Testis (tissue), 2 donors: ENCODE data around the gene COMP.

Source experiments
- POLR2A ChIP-seq: fragments of 450-650 bp; IDR thresholded peaks from one replicate; pipeline ENCODE4 v1.6.1; 2017; ENCODE audit warnings: antibody characterized with exemption, mild to moderate bottlenecking, moderate library complexity
- TF ChIP-seq, protein P1 (sequence below), 3 experiments: fragments of 450-650 bp in 2 of 3; fragments of 200-600 bp in 1 of 3; sonication (generic) in 1 of 3; IDR thresholded peaks; one replicate each; pipeline ENCODE4 v1.5.1; 2016 to 2019; ENCODE audit warnings: antibody characterized with exemption in 3 of 3, mild to moderate bottlenecking in 2 of 3, moderate library complexity in 1 of 3

DNA sequence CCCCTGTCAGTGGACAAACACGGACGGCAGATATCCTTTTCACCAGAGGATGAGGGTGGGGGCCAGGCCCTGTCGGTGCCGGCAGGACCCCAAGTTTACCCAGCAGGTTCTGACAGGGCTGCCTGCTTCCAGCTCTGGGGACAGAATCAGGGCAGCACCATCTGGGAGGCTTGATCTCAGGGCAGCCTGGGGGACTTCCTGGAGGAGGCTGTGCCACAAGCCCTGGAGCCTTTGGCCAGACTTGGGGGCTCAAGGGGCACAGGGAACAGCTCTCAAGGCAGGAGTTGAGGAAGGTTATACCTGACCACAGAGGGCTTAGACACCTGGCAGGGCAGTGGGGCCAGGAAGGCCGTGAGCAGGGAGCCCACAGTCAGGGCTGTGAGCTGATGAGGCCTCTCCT is 45.2 kb downstream of the COMP start:
- TF ChIP-seq, protein P1, sequence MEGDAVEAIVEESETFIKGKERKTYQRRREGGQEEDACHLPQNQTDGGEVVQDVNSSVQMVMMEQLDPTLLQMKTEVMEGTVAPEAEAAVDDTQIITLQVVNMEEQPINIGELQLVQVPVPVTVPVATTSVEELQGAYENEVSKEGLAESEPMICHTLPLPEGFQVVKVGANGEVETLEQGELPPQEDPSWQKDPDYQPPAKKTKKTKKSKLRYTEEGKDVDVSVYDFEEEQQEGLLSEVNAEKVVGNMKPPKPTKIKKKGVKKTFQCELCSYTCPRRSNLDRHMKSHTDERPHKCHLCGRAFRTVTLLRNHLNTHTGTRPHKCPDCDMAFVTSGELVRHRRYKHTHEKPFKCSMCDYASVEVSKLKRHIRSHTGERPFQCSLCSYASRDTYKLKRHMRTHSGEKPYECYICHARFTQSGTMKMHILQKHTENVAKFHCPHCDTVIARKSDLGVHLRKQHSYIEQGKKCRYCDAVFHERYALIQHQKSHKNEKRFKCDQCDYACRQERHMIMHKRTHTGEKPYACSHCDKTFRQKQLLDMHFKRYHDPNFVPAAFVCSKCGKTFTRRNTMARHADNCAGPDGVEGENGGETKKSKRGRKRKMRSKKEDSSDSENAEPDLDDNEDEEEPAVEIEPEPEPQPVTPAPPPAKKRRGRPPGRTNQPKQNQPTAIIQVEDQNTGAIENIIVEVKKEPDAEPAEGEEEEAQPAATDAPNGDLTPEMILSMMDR (IDR thresholded peaks at IDR 0.05), result no peak
- TF ChIP-seq POLR2A, result no peak
